Right hindlimb (tissue), 1 donor: Measurements from ENCODE around the gene C1orf122.
A peak's percentile ranks its signal among the peaks of the same experiment; 100 is the strongest.
"Not testable (repeated sequence)": the region's sequence is repeated elsewhere in the genome, so short reads cannot be mapped to it uniquely, and the experiment has no call there.

Experiments
- DNase-seq: peaks from one replicate; pipeline ENCODE4 v3.0.0-alpha.2; 2018

The C1orf122 gene

GRCh38 chr1:37807555-37808368, at the start of gene C1orf122, which contains the start of gene YRDC:
C1orf122 (plus strand) TSS chr1:37807790; CDS start chr1:37808405, 615 bp downstream.
YRDC (minus strand) TSS chr1:37808208; CDS start chr1:37808180, 28 bp downstream.
- DNase-seq = peak; percentile 96

- no peak for DNase-seq
These were observed 48.1 kb upstream of the C1orf122 start for GRCh38 chr1:37759451-37759850.

GRCh38 chr1:37761416-37762095, 46.0 kb upstream of the C1orf122 start:
- no peak for DNase-seq

GRCh38 chr1:37762516-37762915, 45.1 kb upstream of the C1orf122 start:
- DNase-seq = no peak

- no peak for DNase-seq
These were observed 43.7 kb upstream of the C1orf122 start for GRCh38 chr1:37763791-37764413.

GRCh38 chr1:37764414-37764825, 43.2 kb upstream of the C1orf122 start:
- peak; percentile 68 for DNase-seq

- no peak for DNase-seq
These were observed 42.6 kb upstream of the C1orf122 start, which contains the start of gene EPHA10 for GRCh38 chr1:37764888-37765441. EPHA10 (minus strand) TSS chr1:37765120; CDS start chr1:37765066, 54 bp downstream.

- DNase-seq = no peak
These were observed 41.5 kb upstream of the C1orf122 start for GRCh38 chr1:37765916-37766664.

GRCh38 chr1:37767488-37767887, 40.1 kb upstream of the C1orf122 start:
- no peak for DNase-seq

GRCh38 chr1:37771440-37771839, 36.1 kb upstream of the C1orf122 start:
- DNase-seq = not testable (repeated sequence)

GRCh38 chr1:37776946-37777516, 30.6 kb upstream of the C1orf122 start:
- DNase-seq = no peak

- no peak for DNase-seq
These were observed 28.9 kb upstream of the C1orf122 start for GRCh38 chr1:37778654-37779053.

GRCh38 chr1:37782491-37782890, 25.1 kb upstream of the C1orf122 start:
- no peak for DNase-seq

GRCh38 chr1:37792943-37793686, 14.5 kb upstream of the C1orf122 start:
- no peak for DNase-seq

GRCh38 chr1:37793773-37794371, 13.7 kb upstream of the C1orf122 start, which contains the start of gene MANEAL:
MANEAL (plus strand) TSS chr1:37793847; CDS start chr1:37794183, 336 bp downstream.
- peak; percentile 48 for DNase-seq

- peak; percentile 29 for DNase-seq
These were observed 12.9 kb upstream of the C1orf122 start for GRCh38 chr1:37794372-37795339.

GRCh38 chr1:37795340-37796125, 12.1 kb upstream of the C1orf122 start:
- peak; percentile 80 for DNase-seq

GRCh38 chr1:37797750-37798345, 9.7 kb upstream of the C1orf122 start:
- DNase-seq = no peak
